H1 (cell line): ENCODE measurements around the gene ZFYVE19. TPM values are rescaled to one million over a fixed set of nuclear protein-coding genes. Genes with fewer than 3 reads are reported as not detected.

Experiments
- CTCF ChIA-PET: fragments of 300-600 bp; sonication (Branson Sonifier 250); formaldehyde crosslinking; loops from one replicate; lab custom pipeline; 2021; ENCODE audit not compliant: partially characterized antibody; lab: Charles Lee
- POLR2A ChIA-PET: fragments of 300-600 bp; sonication (Branson Sonifier 250); formaldehyde crosslinking; loops from one replicate; lab custom pipeline; 2021; ENCODE audit warnings: inconsistent platforms; ENCODE audit not compliant: partially characterized antibody; lab: Charles Lee
- DNase-seq, 2 experiments: peaks; one replicate each; pipeline versions ENCODE4 v3.0.0 to v3.0.0-alpha.2; 2010 to 2022; ENCODE audit warnings: low spot score in 2 of 2, low read depth in 1 of 2, mixed read lengths in 1 of 2
- FAIRE-seq: peaks from 2 replicates; lab custom pipeline; 2011; peaks lifted over from hg19 to GRCh38; lab: Jason Lieb, UNC
- H2AFZ ChIP-seq: 2 replicates; pipeline ENCODE4 v1.8.1; 2012; ENCODE audit warnings: low read length, inconsistent platforms
- H2AK5ac ChIP-seq: 2 replicates; pipeline ENCODE4 v1.6.1; 2013; ENCODE audit warnings: low read depth, low read length
- H2BK120ac ChIP-seq: replicated peaks from 2 replicates; pipeline ENCODE3; 2013; ENCODE audit warnings: low read depth, low read length, inconsistent platforms
- H2BK12ac ChIP-seq: 2 replicates; pipeline ENCODE4 v1.6.1; 2013; ENCODE audit warnings: low read depth, low read length
- H2BK15ac ChIP-seq: 2 replicates; pipeline ENCODE4 v1.6.1; 2013; ENCODE audit warnings: low read length
- H2BK20ac ChIP-seq: 2 replicates; pipeline ENCODE4 v1.6.1; 2013; ENCODE audit warnings: low read length
- H2BK5ac ChIP-seq: 2 replicates; pipeline ENCODE4 v1.6.1; 2013; ENCODE audit warnings: low read depth, low read length
- H3K14ac ChIP-seq: 2 replicates; pipeline ENCODE4 v1.6.1; 2013; ENCODE audit warnings: inconsistent platforms; ENCODE audit not compliant: insufficient read length
- H3K18ac ChIP-seq: 2 replicates; pipeline ENCODE4 v1.6.1; 2013; ENCODE audit warnings: low read length; ENCODE audit errors: extremely low read depth
- H3K23ac ChIP-seq: 2 replicates; pipeline ENCODE4 v1.6.1; 2013; ENCODE audit warnings: inconsistent platforms; ENCODE audit not compliant: insufficient read length
- H3K23me2 ChIP-seq: 2 replicates; pipeline ENCODE4 v1.6.1; 2013; ENCODE audit warnings: low read depth, low read length
- H3K27ac ChIP-seq: 2 replicates; pipeline ENCODE4 v1.6.1; 2011; ENCODE audit warnings: low read depth, low read length, inconsistent platforms
- H3K27me3 ChIP-seq, 4 experiments: replicated peaks in 1 of 4; 1 replicate in 1 of 4; 2 replicates in 3 of 4; pipeline versions ENCODE4 v1.6.1 to v1.8.1; 2011 to 2013; ENCODE audit warnings: low read length in 3 of 4, mild to moderate bottlenecking in 3 of 4, inconsistent platforms in 2 of 4, mixed read lengths in 2 of 4, moderate library complexity in 1 of 4; ENCODE audit not compliant: control insufficient read depth in 3 of 4, insufficient read depth in 3 of 4; ENCODE audit errors: extremely low read depth in 1 of 4
- H3K36me3 ChIP-seq, 4 experiments: 2 replicates each; pipeline versions ENCODE4 v1.6.1 to v1.8.1; 2011 to 2013; ENCODE audit warnings: mild to moderate bottlenecking in 4 of 4, low read length in 3 of 4, moderate library complexity in 2 of 4, control low read depth in 1 of 4, inconsistent platforms in 1 of 4; ENCODE audit not compliant: insufficient read depth in 4 of 4, control insufficient read depth in 2 of 4
- H3K4ac ChIP-seq: replicated peaks from 2 replicates; pipeline ENCODE3; 2013; ENCODE audit warnings: low read length, low read depth, mixed read lengths, inconsistent platforms; ENCODE audit not compliant: insufficient read length
- H3K4me1 ChIP-seq, 4 experiments: replicated peaks in 1 of 4; 1 replicate in 1 of 4; 2 replicates in 3 of 4; pipeline versions ENCODE4 v1.6.1 to v1.8.1; 2011 to 2013; ENCODE audit warnings: low read length in 3 of 4, inconsistent platforms in 2 of 4, mixed read lengths in 1 of 4; ENCODE audit not compliant: insufficient read depth in 4 of 4, control insufficient read depth in 3 of 4
- H3K4me2 ChIP-seq, 2 experiments: 2 replicates each; pipeline versions ENCODE4 v1.6.1 to v1.8.1; 2011 to 2013; ENCODE audit warnings: low read depth in 2 of 2, low read length in 2 of 2, control low read depth in 1 of 2, inconsistent platforms in 1 of 2, mild to moderate bottlenecking in 1 of 2; ENCODE audit not compliant: insufficient read depth in 1 of 2
- H3K4me3 ChIP-seq, 4 experiments: fragments of 200-600, 300-600 bp in 1 of 4; sonication (generic), shearing (Covaris generic), sonication (Bioruptor Twin) in 1 of 4; 2 replicates each; pipeline versions ENCODE4 v1.5.1 to v1.8.1; 2011 to 2016; ENCODE audit warnings: low read length in 4 of 4, low read depth in 3 of 4, control low read depth in 2 of 4, inconsistent platforms in 2 of 4, mild to moderate bottlenecking in 2 of 4, mixed read lengths in 1 of 4, moderate library complexity in 1 of 4; ENCODE audit not compliant: insufficient read depth in 2 of 4; ENCODE audit errors: extremely low read depth in 1 of 4
- H3K56ac ChIP-seq: replicated peaks from 2 replicates; pipeline ENCODE3; 2013; ENCODE audit warnings: low read depth, mild to moderate bottlenecking, mixed read lengths, low read length, inconsistent platforms; ENCODE audit not compliant: insufficient read length
- H3K79me1 ChIP-seq: 2 replicates; pipeline ENCODE4 v1.6.1; 2013; ENCODE audit warnings: low read depth, low read length, control low read depth
- H3K79me2 ChIP-seq, 2 experiments: 2 replicates each; pipeline versions ENCODE4 v1.6.1 to v1.8.1; 2012 to 2013; ENCODE audit warnings: low read length in 2 of 2, mild to moderate bottlenecking in 2 of 2, inconsistent platforms in 1 of 2; ENCODE audit not compliant: insufficient read depth in 2 of 2, control insufficient read depth in 1 of 2
- H3K9ac ChIP-seq, 4 experiments: replicated peaks in 1 of 4; 1 replicate in 1 of 4; 2 replicates in 3 of 4; pipeline versions ENCODE4 v1.6.1 to v1.8.1; 2011 to 2013; ENCODE audit warnings: low read depth in 3 of 4, low read length in 3 of 4, control low read depth in 2 of 4, mild to moderate bottlenecking in 2 of 4, moderate library complexity in 2 of 4, inconsistent platforms in 1 of 4; ENCODE audit errors: extremely low read depth in 1 of 4
- H3K9me3 ChIP-seq, 2 experiments: 2 replicates each; pipeline versions ENCODE4 v1.6.1 to v1.8.1; 2012 to 2013; ENCODE audit warnings: mild to moderate bottlenecking in 2 of 2, moderate library complexity in 2 of 2, control low read depth in 1 of 2, inconsistent platforms in 1 of 2, low read depth in 1 of 2, low read length in 1 of 2, mixed read lengths in 1 of 2; ENCODE audit not compliant: insufficient read depth in 2 of 2
- H4K20me1 ChIP-seq, 2 experiments: replicated peaks in 1 of 2; 2 replicates each; pipeline versions ENCODE3 to v1.8.1; 2011 to 2013; ENCODE audit warnings: inconsistent platforms in 2 of 2, low read length in 2 of 2, mild to moderate bottlenecking in 1 of 2; ENCODE audit not compliant: insufficient read depth in 2 of 2, control insufficient read depth in 1 of 2
- H4K5ac ChIP-seq: 2 replicates; pipeline ENCODE4 v1.6.1; 2013; ENCODE audit warnings: low read length, low read depth, mixed read lengths, inconsistent platforms; ENCODE audit not compliant: insufficient read length
- H4K8ac ChIP-seq: 2 replicates; pipeline ENCODE4 v1.8.0; 2013; ENCODE audit warnings: mild to moderate bottlenecking, moderate library complexity, low read length, inconsistent platforms; ENCODE audit not compliant: insufficient read depth; ENCODE audit errors: extremely low read depth
- H4K91ac ChIP-seq: replicated peaks from 2 replicates; pipeline ENCODE3; 2013; ENCODE audit warnings: low read length, mixed read lengths, inconsistent platforms; ENCODE audit not compliant: insufficient read length
- CBX5 ChIP-seq: fragments of 300-800, 300-1000 bp; sonication (generic); IDR thresholded peaks from 2 replicates; pipeline ENCODE4 v1.7.1; 2016; ENCODE audit warnings: antibody characterized with exemption, low read length, low read depth
- TAF7 ChIP-seq: optimal IDR thresholded peaks from 2 replicates; pipeline ENCODE3; 2011; ENCODE audit warnings: low read depth, mild to moderate bottlenecking, inconsistent platforms, low read length, moderate library complexity, borderline replicate concordance
- TCF12 ChIP-seq: IDR thresholded peaks from 2 replicates; pipeline ENCODE4 v1.6.1; 2011; ENCODE audit warnings: low read depth, mild to moderate bottlenecking, low read length
- YY1 ChIP-seq: IDR thresholded peaks from 2 replicates; pipeline ENCODE4 v1.6.1; 2011; ENCODE audit warnings: low read depth, mild to moderate bottlenecking, low read length
- ZNF274 ChIP-seq: IDR thresholded peaks from 2 replicates; pipeline ENCODE4 v1.7.0; 2012; ENCODE audit warnings: low read length, borderline replicate concordance; ENCODE audit errors: extremely low read depth
- WGBS, 2 experiments: shearing (Covaris generic) in 1 of 2; methylation state at CpG; one replicate each; pipeline versions ENCODE4 v1.1.6 to v1.1.7; 2013 to 2015; ENCODE audit warnings: low lambda C conversion rate in 2 of 2, mixed read lengths in 2 of 2, inconsistent platforms in 1 of 2, low coverage in 1 of 2, missing lambda C conversion rate in 1 of 2; ENCODE audit not compliant: insufficient replicate concordance in 2 of 2, insufficient coverage in 1 of 2, insufficient read length in 1 of 2; ENCODE audit errors: extremely low coverage in 1 of 2, missing lambda C conversion rate in 1 of 2; 5-methylcytosine and 5-hydroxymethylcytosine counted together
- polyA plus RNA-seq, 7 experiments: library from polyadenylated mRNA; depleted of rRNA in 3 of 7; stranded (reverse) in 5 of 7; unstranded in 2 of 7; fragments of >200 nt in 5 of 7; fragments of 200-250 nt in 2 of 7; gene quantifications; 1 replicate in 5 of 7; 2 replicates in 1 of 7; 4 replicates in 1 of 7; pipeline versions ENCODE4 v1.2.1 to v1.2.3, GENCODE V29; 2011 to 2013; ENCODE audit warnings: missing spikeins in 2 of 7, mixed read lengths in 2 of 7
- total RNA-seq: library from RNA; stranded (reverse); fragmentation: NEBNext Ultra II Directional; extraction: Animal tissue kit (Norgen Biotek cat#: 25700); gene quantifications from 2 replicates; pipeline ENCODE4 v1.2.1, GENCODE V29; 2021

ZFYVE19 gene
- total and polyA plus RNA-seq, 2 of the 8 experiments (the other 6 are each of a cell fraction or from before 2014, with no cell fraction given), result 11.2 to 21.8 TPM

GRCh38 chr15:40823572-40824343 is 16.9 kb downstream of the ZFYVE19 start:
- Histone ChIP-seq H4K20me1 (no peaks in the 10 kb centered on the region), H2BK20ac (no peak overlapping the region), H2AFZ (no peak overlapping the region), H3K4me1 (no peaks in the 10 kb centered on the region), H3K9ac (no peak overlapping the region), H3K4ac (no peak overlapping the region), H2BK120ac (no peak overlapping the region), H3K79me1 (no peaks in the 10 kb centered on the region), H2BK5ac (no peak overlapping the region), H3K23me2 (no peaks in the 10 kb centered on the region), H4K91ac (no peak overlapping the region), H3K4me2 (no peak overlapping the region), H3K4me3 (no peak overlapping the region), H3K27ac (no peak overlapping the region), H2BK15ac (no peak overlapping the region), H4K8ac (no peak overlapping the region), H3K79me2 (no peaks in the 10 kb centered on the region), H4K5ac (no peak overlapping the region), H3K9me3 (no peaks in the 10 kb centered on the region), H3K23ac (no peak overlapping the region), H3K36me3 (no peaks in the 10 kb centered on the region), H3K56ac (no peak overlapping the region), H3K14ac (no peak overlapping the region), H2BK12ac (no peak overlapping the region), H3K18ac (no peak overlapping the region), H3K27me3 (no peaks in the 10 kb centered on the region), H2AK5ac (no peak overlapping the region)
- TF ChIP-seq TCF12 (no peak), TAF7 (no peak), CBX5 (no peak), YY1 (no peak), ZNF274 (no peak)
- DNase-seq (no peak), FAIRE-seq (no peak)
- WGBS, 2 experiments, result 86% methylated on average over 1 of the region's 1 CpG; no CpG with 5 or more reads in 1 of the 2 experiments
- CTCF ChIA-PET, result interaction anchor here (2.0 kb wide), 1 partner anchor 34 kb away, joined by 5 read pairs; no protein-coding TSS in a partner anchor
- POLR2A ChIA-PET, result no interaction called here
